ENCODE results near the gene PSMG3.

Gene PSMG3

DNA sequence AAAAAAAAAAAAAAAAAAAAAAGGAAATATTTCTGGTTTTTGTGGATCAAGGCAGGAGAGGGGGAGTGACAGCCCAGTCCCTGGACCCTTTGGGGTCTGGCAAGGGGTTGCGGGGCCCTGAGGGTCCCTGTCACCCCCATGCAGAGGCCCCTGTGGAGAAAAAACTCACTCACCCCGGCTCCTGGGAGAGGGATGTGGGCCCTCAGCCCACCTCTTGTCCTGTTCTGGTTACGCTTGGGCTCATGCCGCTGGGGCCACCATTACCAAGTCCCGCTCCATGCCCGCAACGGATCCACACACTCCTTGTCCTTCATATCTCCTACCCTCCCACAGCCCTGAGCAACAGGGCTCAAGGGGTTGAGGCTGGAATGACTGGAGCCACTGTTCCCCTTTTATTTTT is 12.8 kb downstream of the PSMG3 start:
- DNase-seq, result no peak

GRCh38 chr7:1555813-1556543 is 13.9 kb downstream of the PSMG3 start, which contains the start of gene TMEM184A:
Gene TMEM184A, minus strand, starts transcription at chr7:1556205. Its CDS starts 721 bp downstream, at chr7:1555484.
- DNase-seq, result no peak

DNA sequence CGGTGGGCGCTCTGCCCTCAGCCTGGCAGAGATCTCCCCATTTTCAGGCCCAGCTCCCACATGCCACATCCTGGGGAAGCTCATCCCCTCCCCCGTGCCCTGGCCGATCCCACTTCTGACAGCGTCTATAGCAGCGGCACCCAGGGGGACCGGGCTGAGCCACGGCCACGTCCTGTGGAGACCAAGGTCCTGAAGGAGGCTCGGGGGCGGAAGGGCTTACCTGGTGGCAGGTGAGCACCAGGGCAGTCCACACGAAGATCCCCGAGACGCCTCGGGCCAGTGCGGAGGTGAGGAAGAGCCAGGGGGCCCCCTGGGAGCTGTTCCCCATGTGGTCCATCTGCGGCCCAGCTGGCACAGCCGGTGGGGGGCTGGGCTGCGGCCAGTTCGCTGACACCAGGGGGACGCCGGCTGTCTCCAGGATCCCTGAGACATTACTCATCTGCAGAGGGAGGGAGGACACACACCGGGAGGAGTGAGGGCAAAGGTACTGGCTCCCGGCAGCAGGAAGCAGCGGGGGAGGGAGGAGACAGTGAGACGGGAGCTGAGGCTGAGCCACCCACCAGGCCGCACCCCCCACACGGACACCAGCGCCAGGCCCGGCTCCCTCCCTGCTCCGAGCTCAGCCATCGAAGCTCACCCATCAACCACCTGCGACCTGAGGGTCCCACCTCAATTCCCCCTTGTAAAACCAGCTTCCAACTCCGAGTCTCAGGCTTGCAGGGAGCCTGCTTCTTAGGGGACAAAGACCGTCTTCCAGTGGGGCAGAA is 14.6 kb downstream of the PSMG3 start:
- DNase-seq, result no peak

DNA sequence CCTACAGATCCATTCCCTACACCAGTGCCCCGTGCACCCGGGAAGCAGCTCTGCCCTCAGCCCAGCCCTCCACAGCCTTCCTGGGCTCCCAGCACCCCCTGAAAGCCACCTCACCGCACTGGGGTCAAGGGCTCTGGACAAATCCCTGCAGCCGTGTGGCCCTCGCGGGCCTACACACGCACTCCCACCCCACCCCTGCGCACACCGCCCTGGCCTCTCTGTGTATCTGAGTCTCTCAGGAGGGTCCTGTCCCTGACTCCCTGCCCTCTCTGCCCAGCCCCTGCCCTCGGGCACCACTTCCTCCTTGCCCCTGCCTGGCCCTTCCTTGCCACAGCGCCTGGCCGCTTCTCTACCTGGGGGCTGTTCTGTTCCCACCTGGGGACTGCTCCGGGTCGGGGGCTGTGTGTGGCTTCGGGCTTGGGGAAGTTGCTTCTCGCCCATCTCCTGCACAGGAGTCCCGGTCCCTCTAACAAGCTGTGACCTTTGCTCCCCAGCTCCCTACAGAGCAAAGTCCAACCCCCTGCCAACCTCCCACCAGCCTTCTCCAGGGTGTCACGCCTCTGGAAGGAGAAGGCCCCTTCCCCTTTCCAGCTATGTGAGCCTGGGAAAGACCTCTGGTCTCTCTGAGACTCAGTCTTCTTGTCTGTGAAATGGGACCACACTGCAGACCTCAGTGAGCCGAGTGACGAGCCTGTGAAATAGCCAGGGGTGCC is 15.3 kb downstream of the PSMG3 start:
- DNase-seq, result no peak

GRCh38 chr7:1553512-1554210 is 16.2 kb downstream of the PSMG3 start:
- no peak for DNase-seq

- no peak for DNase-seq
Observed at GRCh38 chr7:1552200-1552599, 17.6 kb downstream of the PSMG3 start.

- no peak for DNase-seq
Observed at GRCh38 chr7:1550846-1551155, 19.0 kb downstream of the PSMG3 start.

DNA sequence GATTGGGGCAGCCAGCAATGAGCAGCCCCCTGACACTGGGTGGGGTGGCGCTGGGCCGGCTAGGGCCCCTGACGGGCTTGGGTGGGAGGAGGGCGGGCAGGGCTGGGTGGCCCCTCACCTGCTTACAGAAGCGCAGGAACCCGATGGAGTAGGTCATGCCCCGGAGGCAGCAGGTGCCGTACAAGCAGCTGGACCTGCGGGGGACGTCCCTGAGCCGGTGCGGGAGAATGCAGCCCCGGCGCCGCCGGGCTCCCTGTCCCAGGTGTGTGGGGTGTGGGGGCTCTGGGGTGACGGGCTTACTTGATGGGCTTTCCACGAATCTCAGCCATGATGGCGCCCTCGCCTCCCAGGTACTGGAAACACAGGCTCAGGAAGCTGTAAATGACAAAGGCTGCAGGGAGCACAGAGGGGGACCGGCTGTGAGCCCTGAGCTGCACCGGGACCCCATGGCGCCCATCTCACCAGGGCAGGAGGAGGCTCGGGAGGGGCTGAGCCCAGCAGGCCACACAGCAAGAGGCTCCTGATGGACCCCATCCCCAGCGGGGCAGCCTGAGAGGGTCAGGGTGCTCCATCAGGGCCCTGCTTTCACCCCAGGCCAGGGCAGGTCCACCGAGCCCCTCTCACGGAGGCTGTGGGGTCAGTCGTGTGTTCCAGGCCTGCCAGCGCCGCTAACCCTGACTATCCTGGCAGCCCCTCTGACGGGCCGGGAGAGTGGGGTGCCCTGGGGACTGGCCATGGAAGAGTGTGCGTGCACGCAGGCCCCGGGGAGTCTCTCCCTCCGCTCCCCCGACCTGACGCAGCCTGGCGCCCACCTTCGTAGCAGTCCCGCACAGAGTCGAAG is 19.6 kb downstream of the PSMG3 start:
- no peak for DNase-seq

DNA sequence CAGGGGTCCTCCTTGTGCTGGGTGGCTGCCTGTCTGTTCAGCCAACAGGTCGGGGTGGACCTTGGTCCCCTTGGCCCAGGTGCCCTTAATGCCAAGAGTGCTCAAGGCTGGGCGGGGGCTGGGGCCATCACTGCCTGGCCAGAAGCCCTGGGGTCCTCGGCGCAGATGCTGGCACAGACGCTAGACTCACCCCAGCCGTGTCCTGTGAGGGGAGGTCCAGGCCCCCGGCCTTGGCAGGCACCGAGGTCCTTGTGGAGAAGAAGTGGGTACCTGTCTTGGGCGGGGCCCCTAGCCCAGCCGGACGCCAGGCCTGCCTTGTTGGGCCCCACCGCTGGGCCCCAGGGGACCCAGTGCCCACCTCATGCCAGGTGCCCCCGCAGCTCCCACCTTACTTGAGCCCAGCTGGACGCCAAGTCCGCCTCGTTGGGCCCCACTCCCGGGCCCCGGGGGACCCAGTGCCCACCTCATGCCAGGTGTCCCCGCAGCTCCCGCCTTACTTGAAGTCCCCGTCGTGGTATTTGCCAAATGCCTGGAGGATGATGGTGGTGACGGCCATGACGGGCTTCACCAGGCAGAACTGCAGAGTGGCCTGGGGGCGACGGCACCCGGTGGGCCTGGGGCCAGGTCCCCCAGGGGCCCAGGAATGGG is 20.4 kb downstream of the PSMG3 start:
- no peak for DNase-seq

DNA sequence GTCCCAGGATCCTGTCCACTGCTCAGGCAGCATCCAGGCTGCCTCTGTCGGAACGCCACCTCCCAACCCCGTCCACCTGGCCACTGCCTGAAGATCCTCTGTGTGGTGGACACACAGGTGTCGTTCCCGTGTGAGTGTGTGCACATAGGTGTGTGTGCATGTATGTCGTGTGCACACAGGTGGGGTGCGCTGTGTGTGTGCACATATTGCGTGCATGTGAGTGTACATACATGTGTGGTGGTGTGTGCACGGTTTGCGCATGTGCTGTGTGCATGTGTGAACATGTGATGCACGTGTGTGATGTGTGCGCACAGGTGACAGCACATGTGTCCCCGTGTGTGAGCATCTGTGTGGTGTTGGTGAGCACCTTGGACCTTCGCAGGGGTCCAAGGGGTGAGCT is 20.9 kb downstream of the PSMG3 start:
- no peak for DNase-seq

GRCh38 chr7:1548438-1548831 is 21.4 kb downstream of the PSMG3 start:
- DNase-seq, result no peak

- DNase-seq, result no peak
Observed at GRCh38 chr7:1547777-1548437, 21.9 kb downstream of the PSMG3 start.

GRCh38 chr7:1546909-1547776 is 22.7 kb downstream of the PSMG3 start:
- DNase-seq, result no peak

GRCh38 chr7:1546274-1546908 is 23.4 kb downstream of the PSMG3 start:
- DNase-seq, result no peak

DNA sequence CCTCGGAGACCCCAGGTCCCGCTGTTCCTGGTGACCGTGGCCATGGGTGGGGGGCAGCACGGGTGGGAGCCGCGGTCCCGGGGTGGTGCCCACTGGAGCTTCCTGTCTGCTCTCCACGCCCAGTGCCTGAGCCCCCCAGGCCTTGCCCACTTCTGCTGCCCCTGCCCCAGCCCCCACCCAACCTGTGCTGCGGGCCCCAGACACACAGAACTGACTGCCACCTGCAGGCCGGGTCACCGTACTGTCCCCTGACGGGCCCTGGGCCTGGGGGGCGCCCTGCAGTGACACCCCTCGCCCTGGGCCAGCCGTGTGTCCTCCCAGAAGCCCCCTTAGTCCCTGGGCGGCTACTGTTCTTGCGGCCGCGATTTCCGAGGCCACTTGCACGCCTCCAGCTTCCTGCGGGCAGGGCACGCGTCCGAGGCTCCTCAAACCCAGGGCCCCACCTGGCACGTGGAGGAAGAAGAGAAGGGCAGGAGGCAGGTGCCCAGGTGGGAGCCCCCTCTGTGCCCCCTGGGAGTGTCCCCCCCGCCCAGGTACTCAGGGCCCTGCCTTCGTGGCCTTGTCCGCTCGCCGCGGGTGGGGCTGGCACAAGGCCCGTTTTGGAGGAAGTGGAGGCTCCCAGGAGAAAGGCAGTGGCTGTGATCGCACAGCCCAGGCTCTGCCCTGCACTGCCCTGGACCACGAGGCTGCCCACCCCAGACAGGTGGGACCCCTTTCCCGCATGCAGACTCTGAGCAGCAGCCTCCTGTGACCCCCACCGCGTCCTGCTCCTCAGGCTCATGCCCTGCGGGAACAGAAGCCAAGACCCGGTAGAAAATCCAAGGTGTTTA is 24.2 kb downstream of the PSMG3 start:
- no peak for DNase-seq

DNA sequence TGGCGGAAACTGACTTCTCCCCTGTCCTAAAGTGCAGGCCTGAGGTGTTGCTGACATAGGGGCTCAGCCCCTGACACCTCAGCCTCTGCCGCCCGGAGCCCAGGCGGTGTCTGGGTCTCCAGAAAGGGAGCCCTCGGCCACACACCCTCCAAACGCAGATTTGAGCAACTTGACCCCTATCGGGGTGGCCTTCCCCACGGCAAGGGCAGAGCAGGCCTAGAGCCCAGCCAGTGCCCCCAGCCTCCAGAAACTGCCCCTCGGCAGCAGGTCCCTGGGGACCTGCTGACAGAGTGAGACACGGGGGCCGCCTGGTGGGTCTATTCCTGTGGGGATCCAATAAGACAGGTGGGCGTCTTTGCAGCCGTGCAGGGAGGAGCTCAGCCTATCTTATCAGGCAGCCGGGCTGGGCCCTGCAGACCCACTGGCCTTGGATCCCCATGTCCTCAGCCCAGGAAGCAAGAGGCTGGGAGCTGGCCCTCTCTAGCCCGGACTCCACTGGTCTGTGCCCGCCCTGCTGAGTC is 24.9 kb downstream of the PSMG3 start:
- DNase-seq, result no peak

DNA sequence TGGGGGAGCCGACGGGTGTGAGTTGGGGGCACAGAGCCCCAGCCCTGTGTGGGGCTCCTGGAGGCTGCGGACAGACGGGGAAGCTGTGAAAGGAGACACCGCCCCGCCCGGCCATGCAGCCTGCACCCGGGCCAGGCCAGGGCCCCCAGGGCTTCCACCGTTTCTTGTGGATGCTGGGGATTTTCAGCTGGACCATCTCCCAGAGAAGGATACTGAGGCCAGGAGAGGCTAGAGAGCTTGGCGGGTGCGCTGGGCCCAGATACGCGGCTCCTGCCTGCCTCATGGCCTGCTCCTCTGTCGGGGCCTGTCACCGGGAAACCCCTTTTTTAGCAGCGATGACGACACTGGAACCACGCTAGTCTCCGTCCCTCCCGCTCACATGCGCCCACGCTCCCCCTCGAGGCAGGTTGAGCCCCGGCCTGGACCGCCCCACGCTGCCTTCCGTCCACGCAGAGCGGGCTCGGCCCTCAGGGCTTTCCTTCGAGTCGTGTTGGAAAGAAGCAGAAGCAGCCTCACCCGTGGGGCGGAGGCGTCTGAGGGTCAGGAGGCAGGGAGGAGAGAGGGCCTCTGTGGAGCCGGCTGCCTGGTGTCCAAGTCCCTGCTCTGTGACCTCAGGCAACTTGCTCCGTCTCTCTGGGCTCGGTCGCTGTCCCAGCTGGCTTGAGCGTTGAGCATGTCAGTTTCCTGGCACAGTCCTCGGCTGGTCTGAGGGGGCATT is 25.5 kb downstream of the PSMG3 start:
- DNase-seq, result no peak

- DNase-seq, result no peak
Observed at GRCh38 chr7:1543826-1544177, 26.0 kb downstream of the PSMG3 start.
